ENCODE results near the gene ADAMTS17.
"Not testable (repeated sequence)": the region's sequence is repeated elsewhere in the genome, so short reads cannot be mapped to it uniquely, and the experiment has no call there.

The ADAMTS17 gene

GRCh38 chr15:100083572-100083971 is 258.2 kb downstream of the ADAMTS17 start:
- DNase-seq (ENCODE audit: low read depth in 3 of 3), result no peak

GRCh38 chr15:100082761-100083402 is 258.9 kb downstream of the ADAMTS17 start:
- no peak for DNase-seq (ENCODE audit: low read depth in 3 of 3)

DNA sequence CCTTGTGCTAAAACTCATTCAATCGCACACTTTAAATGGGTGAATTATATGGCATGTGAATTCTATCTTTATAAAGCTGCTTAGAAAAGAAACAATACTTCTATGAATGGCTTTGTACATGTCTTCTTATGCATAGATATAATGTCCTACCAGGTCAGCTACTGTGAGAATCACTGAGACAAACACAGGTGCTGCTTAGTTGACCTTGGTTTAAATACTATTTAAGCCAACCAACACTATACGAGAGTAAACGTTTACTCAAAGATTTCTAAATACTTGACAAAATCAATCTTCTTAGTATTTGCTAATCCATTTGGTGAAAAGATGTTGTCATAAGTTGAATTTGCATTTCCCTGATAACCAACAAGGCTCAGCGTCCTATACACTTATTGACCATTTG is 260.3 kb downstream of the ADAMTS17 start:
- no peak for DNase-seq (ENCODE audit: low read depth in 3 of 3)

DNA sequence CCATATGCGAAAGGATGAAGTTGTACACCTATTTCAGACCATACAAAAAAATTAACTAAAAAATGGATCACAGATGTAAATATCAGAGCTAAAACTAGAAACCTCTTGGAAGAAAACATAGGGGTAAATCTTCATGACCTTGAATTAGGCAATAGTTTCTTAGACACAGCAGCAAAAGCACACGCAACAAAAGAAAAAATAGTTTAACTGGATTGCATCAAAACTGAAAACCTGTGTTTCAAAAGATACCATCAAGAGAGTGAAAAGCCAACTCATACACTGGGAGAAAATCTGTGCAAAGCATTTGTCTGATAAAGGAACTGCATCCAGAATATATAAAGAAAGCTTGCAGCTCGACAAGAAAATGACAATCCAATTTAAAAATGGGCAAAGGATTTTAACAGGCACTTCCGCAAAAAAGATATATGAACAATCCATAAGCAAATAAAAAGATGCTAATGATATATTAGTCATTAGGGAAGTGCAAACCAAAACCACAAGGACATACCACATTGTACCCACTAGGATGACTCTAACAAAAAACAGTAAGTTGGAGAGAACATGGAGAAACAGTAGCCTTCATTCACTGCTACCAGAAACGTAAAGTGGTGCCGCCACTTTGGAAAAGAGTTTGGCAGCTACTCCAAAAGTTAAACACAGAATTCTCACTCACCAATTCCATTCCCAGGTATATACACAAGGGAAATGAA is 263.1 kb downstream of the ADAMTS17 start:
- DNase-seq (ENCODE audit: low read depth in 3 of 3), result no peak

GRCh38 chr15:100075229-100075628 is 266.5 kb downstream of the ADAMTS17 start:
- DNase-seq (ENCODE audit: low read depth in 3 of 3), result no peak

DNA sequence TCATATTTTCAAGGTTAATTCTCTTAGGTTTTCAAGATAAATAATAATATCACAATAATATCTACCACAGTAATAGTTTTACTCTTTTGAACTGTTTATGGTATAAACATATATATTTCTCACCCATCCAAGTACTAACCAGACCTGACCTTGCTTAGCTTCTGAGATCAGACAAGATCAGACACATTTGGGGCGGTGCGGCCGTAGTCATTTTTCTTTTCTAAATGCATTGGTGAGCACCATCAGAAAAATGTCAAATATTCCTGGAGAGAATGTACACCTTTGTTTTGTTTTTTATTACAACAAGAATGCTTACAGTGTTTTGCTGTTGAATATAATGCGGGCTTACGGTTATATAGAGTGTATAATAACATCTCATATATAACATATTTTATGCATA is 267.8 kb downstream of the ADAMTS17 start:
- DNase-seq (ENCODE audit: low read depth in 3 of 3), result no peak

- not testable (repeated sequence) for DNase-seq (ENCODE audit: low read depth in 3 of 3)
These were observed 275.1 kb downstream of the ADAMTS17 start for GRCh38 chr15:100066521-100067280.

DNA sequence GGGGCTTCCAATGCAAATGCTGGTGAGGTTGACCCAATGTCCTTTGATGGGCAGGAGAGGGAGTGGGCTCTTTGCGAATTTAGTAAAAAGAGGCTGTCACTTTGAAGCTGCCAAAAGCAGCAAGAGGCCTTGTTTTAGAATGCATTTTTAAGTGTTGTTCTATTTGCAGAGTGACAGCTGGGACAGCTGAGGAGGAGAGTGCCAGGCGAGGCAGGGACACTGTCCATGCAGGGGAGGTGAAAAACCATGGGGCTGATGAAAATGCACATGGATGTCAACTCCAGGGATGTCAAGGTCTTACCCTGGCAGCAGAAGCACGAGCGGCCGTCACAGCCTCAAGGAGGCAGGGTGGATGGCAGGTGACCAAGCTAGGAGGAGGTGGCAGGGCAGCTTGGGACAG is 279.8 kb downstream of the ADAMTS17 start:
- no peak for DNase-seq (ENCODE audit: low read depth in 3 of 3)

GRCh38 chr15:100060276-100060926 is 281.4 kb downstream of the ADAMTS17 start:
- no peak for DNase-seq (ENCODE audit: low read depth in 3 of 3)

GRCh38 chr15:100059521-100059920 is 282.3 kb downstream of the ADAMTS17 start:
- no peak for DNase-seq (ENCODE audit: low read depth in 3 of 3)

- no peak for DNase-seq (ENCODE audit: low read depth in 3 of 3)
These were observed 282.7 kb downstream of the ADAMTS17 start for GRCh38 chr15:100059094-100059493.

DNA sequence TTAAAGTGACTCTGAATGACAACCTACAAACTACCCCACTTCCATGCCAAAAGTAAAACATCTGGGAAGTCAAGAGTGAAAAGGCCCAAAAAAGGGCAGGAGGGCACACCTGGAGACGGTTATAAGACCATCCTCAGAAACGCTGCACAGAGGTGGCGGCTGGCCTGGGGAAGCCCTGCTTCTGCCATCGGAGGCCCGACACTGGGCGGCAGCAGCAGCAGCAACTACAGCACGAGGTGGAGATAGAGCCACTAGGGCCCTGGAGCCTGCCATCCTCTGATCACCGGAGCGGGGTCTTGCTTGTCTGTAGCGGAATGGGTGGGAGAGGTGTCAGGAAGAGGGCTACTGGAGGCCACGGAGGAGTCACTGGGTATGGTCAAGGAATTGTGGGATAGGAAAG is 283.3 kb downstream of the ADAMTS17 start:
- no peak for DNase-seq (ENCODE audit: low read depth in 3 of 3)

GRCh38 chr15:100057281-100057680 is 284.5 kb downstream of the ADAMTS17 start:
- no peak for DNase-seq (ENCODE audit: low read depth in 3 of 3)

GRCh38 chr15:100056411-100057072 is 285.2 kb downstream of the ADAMTS17 start:
- no peak for DNase-seq (ENCODE audit: low read depth in 3 of 3)

DNA sequence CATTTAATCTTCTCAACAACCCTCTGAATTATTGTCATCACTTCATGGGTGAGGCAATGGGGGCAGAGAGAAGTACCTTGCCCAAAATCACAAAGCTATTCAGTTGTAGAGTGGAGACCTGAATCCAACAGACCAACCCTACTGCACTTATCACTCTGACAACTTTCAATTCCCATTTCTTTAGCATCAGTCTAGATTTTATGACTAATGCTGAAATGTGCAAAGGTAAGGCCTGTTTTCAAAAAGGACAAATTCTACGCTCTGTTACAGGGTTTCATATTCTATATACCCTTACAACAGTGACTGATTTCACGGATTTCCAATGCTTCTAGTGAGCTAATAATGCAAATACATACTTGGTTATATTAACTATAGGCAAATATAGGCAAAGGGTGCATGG is 286.0 kb downstream of the ADAMTS17 start:
- DNase-seq (ENCODE audit: low read depth in 3 of 3), result no peak

DNA sequence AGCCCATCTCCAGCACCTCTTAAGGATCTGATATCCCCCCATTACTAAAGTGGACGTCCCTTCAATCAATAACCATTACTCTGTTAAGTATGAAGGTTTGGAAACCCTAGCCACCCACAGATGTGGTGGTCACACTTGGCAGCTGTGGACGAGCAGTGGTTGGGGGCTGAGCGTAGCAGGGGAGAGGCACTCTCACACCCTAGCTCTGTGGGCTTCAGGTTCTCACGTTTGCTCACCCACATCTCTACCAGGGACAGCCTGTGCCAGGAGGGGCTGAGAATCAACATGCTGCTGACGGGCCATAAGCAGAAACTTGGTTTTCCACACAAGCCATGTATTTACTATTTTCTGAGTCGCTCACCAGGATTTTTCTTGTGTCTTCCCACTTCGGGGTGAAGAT is 287.2 kb downstream of the ADAMTS17 start:
- DNase-seq (ENCODE audit: low read depth in 3 of 3), result no peak

DNA sequence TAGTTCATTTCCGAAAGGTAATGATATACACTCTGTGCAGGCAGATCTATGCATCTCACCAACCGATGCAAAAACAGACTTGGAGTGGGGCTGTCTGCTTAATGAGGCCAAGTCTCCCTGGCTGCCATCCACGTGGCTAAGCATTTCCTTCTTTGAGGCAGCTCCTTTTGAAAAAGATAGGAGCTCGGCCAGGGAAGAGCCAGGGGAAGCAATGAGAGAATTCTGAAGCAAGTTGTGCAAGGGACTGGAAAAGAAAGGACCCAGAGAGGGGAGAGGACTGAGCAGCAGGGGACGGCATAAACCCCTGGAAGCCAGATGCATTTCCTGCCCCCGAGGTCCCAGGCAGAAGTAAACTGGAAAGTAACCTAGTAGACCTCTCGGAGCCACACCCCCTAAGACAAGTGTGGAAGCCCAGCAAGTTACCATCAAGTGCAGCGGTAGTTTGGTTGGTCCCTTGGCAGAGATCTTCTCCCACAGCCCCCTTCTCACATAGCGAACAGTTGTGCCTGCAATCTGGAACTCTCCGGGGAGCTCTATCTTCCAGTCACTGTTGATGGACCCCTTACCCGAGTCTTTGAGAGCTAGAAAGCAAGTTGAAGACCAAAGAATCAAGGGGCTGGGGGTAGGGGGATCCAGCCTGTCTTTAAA is 288.2 kb downstream of the ADAMTS17 start:
- DNase-seq (ENCODE audit: low read depth in 3 of 3), result no peak

DNA sequence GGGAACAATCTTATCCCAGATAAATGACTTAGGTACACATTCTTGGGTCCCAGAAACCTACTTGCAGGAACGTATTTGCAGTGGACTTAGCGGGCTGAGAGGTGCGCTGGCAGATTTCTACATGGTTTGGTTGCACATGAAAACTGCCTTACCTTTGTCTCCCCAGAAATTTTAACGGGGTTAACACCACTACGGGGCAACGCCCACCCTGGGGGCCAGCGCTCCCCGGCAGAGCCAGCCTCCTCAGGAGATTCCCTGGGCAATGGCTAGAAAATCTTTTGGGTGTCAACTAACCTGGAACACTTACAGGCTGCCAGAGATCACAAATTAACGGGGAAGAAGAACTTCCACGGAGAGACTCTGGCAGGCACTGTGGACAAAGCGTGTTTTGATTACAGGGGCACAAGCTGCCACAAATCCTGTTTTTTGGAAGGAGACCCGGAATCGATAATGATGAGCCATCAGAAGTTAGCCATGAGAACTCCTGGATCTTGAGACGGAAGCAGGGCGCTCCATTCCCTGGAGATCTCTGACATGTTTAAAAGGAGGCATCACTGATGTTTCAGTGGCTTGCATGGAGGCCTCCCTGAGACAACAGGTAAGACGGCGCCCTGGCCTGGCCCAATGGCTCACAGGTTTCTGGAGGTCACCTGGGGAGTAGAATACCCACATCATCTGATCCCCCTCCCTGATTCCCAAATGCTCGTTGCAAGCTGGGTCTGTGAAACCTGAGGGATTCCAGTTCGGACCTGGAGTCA is 288.9 kb downstream of the ADAMTS17 start:
- DNase-seq (ENCODE audit: low read depth in 3 of 3), result no peak

- no peak for DNase-seq (ENCODE audit: low read depth in 3 of 3)
These were observed 290.6 kb downstream of the ADAMTS17 start for GRCh38 chr15:100050877-100051786.

Measured in stimulated activated CD4-positive, alpha-beta T cell treated with anti-CD3 and anti-CD28 coated beads, TNF-alpha, amount 100 ng/mL, for 4 hours (primary cell).